Panc1 (cell line): ENCODE results near the gene GDPD2.

Experiments
- POLR2AphosphoS5 ChIP-seq: IDR thresholded peaks from 2 replicates; pipeline ENCODE4 v1.6.1; 2012; ENCODE audit warnings: mild to moderate bottlenecking, low read depth, low read length, moderate library complexity
- REST ChIP-seq, 2 experiments: IDR thresholded peaks; 2 replicates each; pipeline ENCODE4 v1.6.1; 2011 to 2012; ENCODE audit warnings: low read depth in 2 of 2, control low read depth in 1 of 2, low read length in 1 of 2, mild to moderate bottlenecking in 1 of 2, moderate library complexity in 1 of 2; ENCODE audit not compliant: insufficient read depth in 1 of 2
- TF ChIP-seq, protein P1 (sequence below): fragments of 450-650 bp; IDR thresholded peaks from 2 replicates; pipeline ENCODE4 v1.5.1; 2017; ENCODE audit warnings: mild to moderate bottlenecking

GRCh38 chrX:70402721-70403120 lies 20.4 kb upstream of the GDPD2 start:
- TF ChIP-seq, protein P1, sequence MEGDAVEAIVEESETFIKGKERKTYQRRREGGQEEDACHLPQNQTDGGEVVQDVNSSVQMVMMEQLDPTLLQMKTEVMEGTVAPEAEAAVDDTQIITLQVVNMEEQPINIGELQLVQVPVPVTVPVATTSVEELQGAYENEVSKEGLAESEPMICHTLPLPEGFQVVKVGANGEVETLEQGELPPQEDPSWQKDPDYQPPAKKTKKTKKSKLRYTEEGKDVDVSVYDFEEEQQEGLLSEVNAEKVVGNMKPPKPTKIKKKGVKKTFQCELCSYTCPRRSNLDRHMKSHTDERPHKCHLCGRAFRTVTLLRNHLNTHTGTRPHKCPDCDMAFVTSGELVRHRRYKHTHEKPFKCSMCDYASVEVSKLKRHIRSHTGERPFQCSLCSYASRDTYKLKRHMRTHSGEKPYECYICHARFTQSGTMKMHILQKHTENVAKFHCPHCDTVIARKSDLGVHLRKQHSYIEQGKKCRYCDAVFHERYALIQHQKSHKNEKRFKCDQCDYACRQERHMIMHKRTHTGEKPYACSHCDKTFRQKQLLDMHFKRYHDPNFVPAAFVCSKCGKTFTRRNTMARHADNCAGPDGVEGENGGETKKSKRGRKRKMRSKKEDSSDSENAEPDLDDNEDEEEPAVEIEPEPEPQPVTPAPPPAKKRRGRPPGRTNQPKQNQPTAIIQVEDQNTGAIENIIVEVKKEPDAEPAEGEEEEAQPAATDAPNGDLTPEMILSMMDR = no peak
- TF ChIP-seq POLR2AphosphoS5 (no peak), REST (IDR thresholded peaks at IDR 0.05; ENCODE audit: insufficient read depth in 1 of 2, low read depth in 2 of 2, low read length in 1 of 2) (no peak)
